ENCODE measurements around the gene ADAMTSL3. TPM values are rescaled to one million over a fixed set of nuclear protein-coding genes. Genes with fewer than 3 reads are reported as not detected.

ADAMTSL3 gene
- total RNA-seq, 1 donor from 2014 or later, result 0.07 TPM

DNA sequence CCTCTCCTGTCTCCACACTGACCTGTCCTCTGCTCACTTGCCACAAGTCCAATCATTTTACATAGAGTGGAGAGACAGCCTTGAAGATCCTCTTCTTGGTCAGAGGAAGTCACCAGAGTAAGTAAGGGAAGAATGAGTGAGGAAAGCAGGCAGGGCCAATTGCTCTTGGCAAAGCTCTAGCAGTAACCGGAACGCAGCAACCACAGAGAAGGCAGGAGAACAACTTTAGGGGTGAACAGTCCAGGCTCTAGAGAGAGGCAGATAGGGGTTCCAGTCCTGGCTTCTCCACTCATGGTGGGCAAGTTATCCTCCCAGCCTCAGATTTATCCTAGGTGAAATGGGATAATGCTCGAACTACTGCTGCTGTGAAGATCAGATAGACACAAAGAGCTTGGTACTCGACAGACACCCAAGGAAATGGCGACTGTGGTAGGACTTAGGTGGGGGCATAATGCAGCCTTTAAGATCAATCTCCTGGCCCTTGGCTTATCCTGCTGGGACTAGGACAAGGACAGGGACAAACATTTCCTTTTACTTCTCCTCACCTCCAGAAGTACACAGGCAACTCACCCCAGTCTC is 1.2 kb upstream of the ADAMTSL3 start:
- no peaks in the 10 kb centered on the region for H3K4me1 Mint-ChIP-seq
- H3K27me3 Mint-ChIP-seq (ENCODE audit: low read depth), result peaks cover 90% of the 10 kb centered on the region
- peak overlapping the region; percentile 60 for H3K4me3 Mint-ChIP-seq
- H3K27ac Mint-ChIP-seq (ENCODE audit: unreplicated experiment), result no peak overlapping the region
- no peaks in the 10 kb centered on the region for H3K36me3 Mint-ChIP-seq (ENCODE audit: low read depth)
- no peaks in the 10 kb centered on the region for H3K9me3 Mint-ChIP-seq
- DNase-seq (ENCODE audit: low read depth, low spot score), result no peak
- TF ChIP-seq CTCF (conservative IDR thresholded peaks at IDR 0.05), result no peak

DNA sequence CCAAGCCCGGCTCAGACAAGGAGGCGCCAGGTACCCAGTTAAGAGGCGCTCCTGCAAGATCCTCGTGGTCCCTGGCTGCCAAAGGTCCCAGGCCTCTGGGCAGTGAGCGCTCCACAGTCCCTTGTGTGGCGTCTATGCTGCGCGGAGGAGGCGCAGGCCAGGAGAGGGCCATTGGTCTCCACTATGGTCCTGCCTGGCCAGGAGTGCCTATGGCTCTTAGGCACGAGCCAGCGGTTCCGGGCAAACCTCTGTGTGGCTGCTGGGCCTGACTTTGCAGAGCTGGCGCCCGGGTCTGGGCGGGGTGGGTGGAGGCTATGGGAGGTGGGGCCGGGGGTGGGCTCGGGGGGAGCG is 660 bp upstream of the ADAMTSL3 start:
- no peak for TF ChIP-seq CTCF (conservative IDR thresholded peaks at IDR 0.05)
- no peak for DNase-seq (ENCODE audit: low read depth, low spot score)
- H3K4me3 Mint-ChIP-seq, result peak overlapping the region; percentile 60
- peaks cover 93% of the 10 kb centered on the region for H3K27me3 Mint-ChIP-seq (ENCODE audit: low read depth)
- no peaks in the 10 kb centered on the region for H3K9me3 Mint-ChIP-seq
- H3K4me1 Mint-ChIP-seq, result no peaks in the 10 kb centered on the region
- H3K36me3 Mint-ChIP-seq (ENCODE audit: low read depth), result no peaks in the 10 kb centered on the region
- H3K27ac Mint-ChIP-seq (ENCODE audit: unreplicated experiment), result no peak overlapping the region

DNA sequence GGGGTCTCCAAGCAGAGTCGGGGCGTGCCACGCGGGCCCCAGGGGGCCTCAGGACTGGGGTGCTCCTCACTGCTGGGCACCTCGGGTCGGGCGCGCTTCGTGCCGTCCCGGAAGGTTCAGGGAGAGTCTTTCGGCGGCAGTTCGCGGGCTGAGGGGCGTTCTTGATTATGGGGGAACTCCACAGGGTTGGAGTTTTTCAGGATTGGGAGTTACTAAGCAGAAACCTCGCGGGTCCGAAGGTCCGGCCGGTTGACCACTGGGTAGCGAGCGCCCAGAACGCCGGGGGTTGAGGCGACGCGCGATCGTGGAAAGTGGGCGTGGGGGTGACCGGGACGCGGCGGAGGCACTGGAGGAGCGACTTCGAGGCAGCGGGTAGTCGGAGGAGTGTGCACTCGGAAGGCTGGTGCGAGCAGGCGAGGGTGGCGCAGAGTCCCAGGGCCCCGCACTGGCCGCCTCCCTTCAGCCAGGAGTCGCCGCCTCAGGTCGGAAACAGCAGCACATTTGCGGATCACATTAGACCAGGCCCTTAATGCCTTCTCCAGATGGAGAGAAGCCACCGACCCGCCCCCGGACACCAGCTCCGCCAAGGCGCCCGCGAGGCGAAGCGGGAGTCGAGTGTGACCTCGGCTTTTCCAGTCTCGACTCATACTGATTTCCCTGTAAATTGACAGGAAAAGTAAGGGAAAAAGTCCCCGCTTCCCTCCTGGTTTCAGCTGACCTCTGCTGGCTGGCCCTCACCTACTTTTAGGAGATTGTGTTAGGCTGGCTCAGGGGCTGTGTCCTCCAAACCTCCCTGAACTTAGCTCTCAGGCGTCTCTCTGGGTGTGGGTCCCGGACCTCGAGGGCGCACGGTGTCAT is 685 bp downstream of the ADAMTSL3 start:
- Mint-ChIP-seq H3K4me3 (peak overlapping the region; percentile 65), H3K27me3 (ENCODE audit: low read depth) (peaks cover 93% of the 10 kb centered on the region), H3K36me3 (ENCODE audit: low read depth) (no peaks in the 10 kb centered on the region), H3K4me1 (no peaks in the 10 kb centered on the region), H3K27ac (ENCODE audit: unreplicated experiment) (no peak overlapping the region), H3K9me3 (no peaks in the 10 kb centered on the region)
- DNase-seq (ENCODE audit: low read depth, low spot score), result no peak
- TF ChIP-seq CTCF (conservative IDR thresholded peaks at IDR 0.05), result peak; percentile 11

GRCh38 chr15:83655237-83655616 is 1.3 kb downstream of the ADAMTSL3 start:
- no peaks in the 10 kb centered on the region for H3K4me1 Mint-ChIP-seq
- no peak for DNase-seq (ENCODE audit: low read depth, low spot score)
- no peak overlapping the region for H3K4me3 Mint-ChIP-seq
- no peaks in the 10 kb centered on the region for H3K36me3 Mint-ChIP-seq (ENCODE audit: low read depth)
- H3K27ac Mint-ChIP-seq (ENCODE audit: unreplicated experiment), result no peak overlapping the region
- H3K27me3 Mint-ChIP-seq (ENCODE audit: low read depth), result peaks cover 91% of the 10 kb centered on the region
- TF ChIP-seq CTCF (conservative IDR thresholded peaks at IDR 0.05), result no peak
- H3K9me3 Mint-ChIP-seq, result no peaks in the 10 kb centered on the region

DNA sequence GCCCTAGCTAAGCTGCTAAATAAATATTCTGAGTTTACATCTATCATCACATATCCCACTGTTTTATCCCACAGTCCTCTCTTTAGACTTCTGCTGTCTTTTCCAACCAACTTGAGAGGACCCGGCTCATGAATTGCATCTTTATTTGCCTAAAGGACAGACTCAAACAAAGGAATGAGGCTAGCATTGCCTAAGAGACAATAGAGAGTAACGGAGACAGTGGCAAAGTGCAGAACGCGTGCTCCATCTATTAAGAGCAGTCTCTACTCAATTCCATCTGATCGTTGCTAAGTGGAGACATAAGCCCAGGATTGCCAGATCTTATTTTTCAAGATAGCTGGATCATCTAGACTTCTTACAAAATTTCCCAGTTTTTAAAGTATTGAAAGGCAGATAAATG is 2.3 kb downstream of the ADAMTSL3 start:
- Mint-ChIP-seq H3K27ac (ENCODE audit: unreplicated experiment) (no peak overlapping the region), H3K27me3 (ENCODE audit: low read depth) (peaks cover 81% of the 10 kb centered on the region), H3K36me3 (ENCODE audit: low read depth) (no peaks in the 10 kb centered on the region), H3K4me3 (no peak overlapping the region), H3K4me1 (no peaks in the 10 kb centered on the region), H3K9me3 (no peaks in the 10 kb centered on the region)
- no peak for TF ChIP-seq CTCF (conservative IDR thresholded peaks at IDR 0.05)
- DNase-seq (ENCODE audit: low read depth, low spot score), result no peak

All from neural crest cell (in vitro differentiated cells).